ENCODE data around the gene HCN4.

- TF ChIP-seq CTCF (IDR thresholded peaks at IDR 0.05; ENCODE audit: poor library complexity, severe bottlenecking) (no peak), REST (IDR thresholded peaks at IDR 0.05; ENCODE audit: borderline replicate concordance) (no peak)
These were observed 466 bp upstream of the HCN4 start for GRCh38 chr15:73369154-73369694.

Measured in neural cell (in vitro differentiated cells).